Stimulated activated CD4-positive, alpha-beta T cell treated with anti-CD3 and anti-CD28 coated beads, Interleukin-1b, Interleukin-23, amount 100 ng/mL, for 4 hours (primary cell): ENCODE measurements around the gene BMP15.

Experiments used
- DNase-seq, 2 donors: peaks; one replicate each; pipeline ENCODE4 v3.0.0-alpha.2; 2020; ENCODE audit warnings: low read depth in 2 of 2

The BMP15 gene

DNA sequence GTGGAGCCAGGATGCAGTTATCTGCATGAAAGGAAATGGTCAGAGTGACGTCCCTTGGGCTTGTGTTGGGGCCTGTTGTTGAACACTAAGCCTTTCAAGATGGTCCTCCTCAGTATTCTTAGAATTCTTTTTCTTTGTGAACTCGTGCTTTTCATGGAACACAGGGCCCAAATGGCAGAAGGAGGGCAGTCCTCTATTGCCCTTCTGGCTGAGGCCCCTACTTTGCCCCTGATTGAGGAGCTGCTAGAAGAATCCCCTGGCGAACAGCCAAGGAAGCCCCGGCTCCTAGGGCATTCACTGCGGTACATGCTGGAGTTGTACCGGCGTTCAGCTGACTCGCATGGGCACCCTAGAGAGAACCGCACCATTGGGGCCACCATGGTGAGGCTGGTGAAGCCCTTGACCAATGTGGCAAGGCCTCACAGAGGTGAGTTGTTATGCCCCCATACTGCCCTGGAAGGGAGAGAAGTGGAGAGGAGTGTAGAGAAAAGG is at the start of gene BMP15:
TSS of gene BMP15 (plus strand) at position 51 of the 492 bp plus-strand sequence. CDS start at position 100, 49 bp downstream.
- DNase-seq, result no peak

DNA sequence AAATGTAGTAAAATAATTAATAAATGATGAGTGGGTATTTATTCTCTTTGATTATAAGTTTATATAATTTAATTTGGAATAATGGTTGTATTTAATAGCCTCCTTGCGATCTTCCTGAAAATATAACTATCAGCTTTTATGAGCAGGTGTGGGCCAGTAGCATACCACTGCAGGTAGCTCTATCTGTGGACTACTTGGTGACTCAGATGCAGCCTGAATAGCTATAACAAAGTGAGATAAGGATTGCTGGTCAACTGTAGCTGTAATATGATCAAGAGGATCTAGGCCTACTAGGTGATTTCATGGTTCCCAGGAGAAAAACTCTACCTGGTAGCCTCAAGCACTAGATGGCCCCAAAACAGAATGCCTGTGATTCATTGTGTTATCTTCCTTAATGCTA is 47.1 kb upstream of the BMP15 start:
- DNase-seq, result no peak

GRCh38 chrX:50865311-50865710 is 45.2 kb upstream of the BMP15 start:
- DNase-seq, result no peak

DNA sequence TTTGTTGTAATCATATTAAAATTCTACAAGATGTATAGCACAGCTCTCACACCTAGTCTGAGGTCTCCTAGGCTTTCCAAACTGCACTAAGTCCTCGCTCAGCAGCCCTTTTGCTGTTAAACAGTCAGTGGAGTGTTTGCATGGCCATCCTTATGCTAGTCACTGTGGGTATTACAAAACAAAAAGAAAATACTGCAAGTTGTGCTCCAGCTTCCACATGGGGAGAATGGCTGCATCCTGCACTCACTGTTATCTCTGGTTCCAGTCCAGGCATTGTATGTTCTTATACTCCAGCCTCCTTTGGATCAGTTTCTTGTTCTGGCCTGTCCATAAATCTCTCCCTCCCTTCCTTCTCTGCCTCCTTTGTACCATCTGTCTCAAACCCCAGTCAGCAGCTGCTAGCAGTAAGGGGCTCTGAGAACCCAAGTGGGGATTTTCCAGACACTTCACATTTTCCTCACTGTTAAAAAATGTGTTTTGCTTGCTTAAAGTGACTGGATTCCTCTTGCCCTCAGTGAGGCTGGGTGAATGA is 38.5 kb upstream of the BMP15 start:
- DNase-seq, result no peak

- DNase-seq, result no peak
Observed at GRCh38 chrX:50874876-50875275, 35.7 kb upstream of the BMP15 start.

GRCh38 chrX:50876551-50876950 is 34.0 kb upstream of the BMP15 start:
- DNase-seq, result no peak

DNA sequence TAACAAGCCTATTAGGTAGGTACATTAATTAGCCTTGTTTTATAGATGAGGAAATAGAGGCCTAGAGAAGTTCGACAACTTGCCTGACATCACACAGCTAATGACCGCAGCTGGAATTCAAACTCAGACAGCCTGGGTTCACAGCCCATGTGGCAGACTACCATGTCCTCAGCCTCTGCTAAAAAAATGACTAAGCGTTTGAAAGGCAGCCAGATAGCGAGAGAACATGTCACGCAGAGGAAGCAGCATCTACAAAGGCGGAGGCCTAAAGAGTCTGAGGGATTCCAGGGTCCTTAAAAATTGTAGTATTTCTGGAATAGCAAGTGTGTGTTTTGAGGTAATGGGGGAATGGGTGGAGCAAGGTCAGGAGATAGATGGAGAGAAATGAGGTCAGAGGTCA is 33.2 kb upstream of the BMP15 start:
- DNase-seq, result no peak

DNA sequence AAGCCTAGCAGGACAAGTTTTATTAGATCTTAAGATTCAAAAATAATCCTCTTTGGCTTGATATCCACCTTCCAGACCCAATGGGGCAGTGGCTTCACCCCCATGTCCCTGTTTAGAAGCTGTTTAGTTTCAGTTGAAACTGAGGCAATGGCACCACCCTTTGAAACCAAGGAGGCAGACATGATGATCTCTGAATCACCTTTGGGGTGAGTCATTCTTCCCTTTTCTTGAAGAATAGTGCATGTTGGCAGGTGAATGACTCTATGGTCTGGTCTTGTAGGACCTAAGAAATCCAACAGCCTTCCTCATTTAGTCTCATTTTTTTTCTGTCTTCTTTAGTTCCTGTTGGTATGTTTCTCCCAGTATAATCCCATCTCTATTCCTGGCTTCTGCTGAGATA is 29.5 kb upstream of the BMP15 start:
- no peak for DNase-seq

DNA sequence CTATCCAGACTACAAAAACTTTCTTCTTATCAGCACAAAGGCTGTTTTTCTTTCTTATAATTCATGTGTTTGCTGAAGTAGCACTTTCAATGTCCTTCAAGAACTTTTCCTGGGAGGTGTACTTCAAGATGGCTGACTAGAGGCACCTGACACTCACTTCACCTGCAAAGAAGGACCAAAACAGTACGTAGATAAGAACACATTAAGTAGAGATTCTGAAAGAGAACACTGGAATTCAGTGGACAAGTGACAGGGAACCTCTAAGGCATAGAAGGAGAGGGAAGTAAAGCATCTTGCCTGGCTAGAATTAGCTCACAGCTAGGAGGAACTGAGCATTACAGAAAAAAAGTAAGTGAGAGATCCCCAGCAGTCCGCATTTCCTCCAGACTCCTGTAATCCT is 21.7 kb upstream of the BMP15 start:
- DNase-seq, result no peak

DNA sequence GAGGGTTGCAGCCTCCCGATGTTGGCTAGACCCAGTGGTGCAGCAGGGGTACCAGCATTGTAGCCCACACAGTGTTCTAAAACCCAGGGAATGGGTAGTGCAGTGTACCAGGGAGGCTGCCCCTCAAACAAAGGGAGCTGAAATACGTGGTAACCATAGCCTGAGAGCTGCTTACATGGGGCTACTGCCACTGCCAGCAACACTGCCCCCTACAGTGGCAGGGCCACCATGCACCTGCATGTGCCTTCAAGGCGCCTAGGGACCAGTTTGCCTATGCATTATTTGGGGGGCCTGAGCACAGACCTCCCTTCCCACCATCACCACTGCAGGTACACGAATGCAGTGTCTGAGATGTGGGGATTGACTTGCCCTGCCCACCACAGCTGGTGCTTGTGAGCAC is 21.0 kb upstream of the BMP15 start:
- no peak for DNase-seq

- DNase-seq, result no peak
Observed at GRCh38 chrX:50893047-50893446, 17.5 kb upstream of the BMP15 start.

DNA sequence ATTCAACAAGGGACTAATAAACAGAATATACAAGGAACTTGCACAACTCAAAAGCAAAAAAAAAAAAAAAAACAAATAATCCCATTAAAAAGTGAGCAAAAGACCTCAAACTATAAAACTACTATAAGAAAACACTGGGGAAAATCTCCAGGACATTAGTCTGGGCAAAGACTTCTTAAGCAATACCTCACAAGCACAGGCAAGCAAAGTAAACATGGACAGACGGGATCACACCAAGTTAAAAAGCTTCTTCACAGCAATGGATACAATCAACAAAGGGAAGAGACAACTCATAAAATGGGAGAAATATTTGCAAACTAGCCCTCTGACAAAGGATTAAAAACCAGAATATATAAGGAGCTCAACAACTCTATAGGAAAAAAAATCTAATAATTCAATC is 17.1 kb upstream of the BMP15 start:
- no peak for DNase-seq

GRCh38 chrX:50905334-50905733 is 5.2 kb upstream of the BMP15 start:
- no peak for DNase-seq

GRCh38 chrX:50913520-50913919 is 3.0 kb downstream of the BMP15 start:
- DNase-seq, result no peak

- no peak for DNase-seq
Observed at GRCh38 chrX:50920132-50920531, 9.6 kb downstream of the BMP15 start.

DNA sequence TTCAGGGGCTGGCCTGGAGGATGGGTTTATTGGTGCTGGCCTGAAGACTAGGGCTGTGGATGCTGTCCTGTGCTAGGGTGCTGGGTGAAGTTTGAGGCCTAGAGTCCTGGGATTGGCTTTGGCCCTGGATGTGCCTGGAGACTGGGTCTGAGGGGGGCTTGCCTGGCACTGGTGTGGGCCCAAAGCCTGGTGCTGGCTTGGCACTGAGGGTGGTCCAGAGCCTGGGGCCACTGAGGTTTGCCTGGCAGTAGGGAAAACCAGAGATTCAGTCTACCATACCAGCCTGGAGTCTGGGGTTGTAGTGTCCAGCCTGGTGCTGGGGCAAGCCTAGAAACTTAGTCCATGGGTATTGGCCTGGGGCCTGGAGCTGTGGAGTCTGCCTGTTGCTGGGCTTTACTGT is 16.6 kb downstream of the BMP15 start:
- DNase-seq, result no peak

GRCh38 chrX:50941638-50942037 is 31.1 kb downstream of the BMP15 start:
- no peak for DNase-seq

GRCh38 chrX:50942471-50942870 is 31.9 kb downstream of the BMP15 start:
- no peak for DNase-seq

DNA sequence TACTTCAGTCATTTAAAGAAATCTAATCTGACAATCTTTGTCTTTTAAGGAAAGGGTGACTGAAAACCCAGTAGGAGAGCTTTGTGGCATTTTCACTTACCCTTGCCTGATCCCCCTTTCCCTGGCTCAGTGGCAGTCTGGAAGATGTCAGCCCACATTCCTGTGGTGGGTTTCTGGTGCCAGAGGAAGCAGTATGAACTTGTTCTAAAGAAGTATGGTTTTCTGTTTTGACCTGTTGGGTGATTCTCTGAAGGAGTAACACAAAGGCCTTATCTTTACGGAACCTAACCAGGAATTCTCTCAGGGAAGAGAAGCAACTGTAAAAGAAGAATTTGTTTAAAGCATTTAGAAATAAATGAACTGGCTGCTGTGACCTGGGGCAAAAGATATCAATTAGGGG is 41.9 kb downstream of the BMP15 start:
- no peak for DNase-seq

GRCh38 chrX:50953832-50954231 is 43.3 kb downstream of the BMP15 start:
- no peak for DNase-seq

- no peak for DNase-seq
Observed at GRCh38 chrX:50962156-50962555, 51.6 kb downstream of the BMP15 start.

DNA sequence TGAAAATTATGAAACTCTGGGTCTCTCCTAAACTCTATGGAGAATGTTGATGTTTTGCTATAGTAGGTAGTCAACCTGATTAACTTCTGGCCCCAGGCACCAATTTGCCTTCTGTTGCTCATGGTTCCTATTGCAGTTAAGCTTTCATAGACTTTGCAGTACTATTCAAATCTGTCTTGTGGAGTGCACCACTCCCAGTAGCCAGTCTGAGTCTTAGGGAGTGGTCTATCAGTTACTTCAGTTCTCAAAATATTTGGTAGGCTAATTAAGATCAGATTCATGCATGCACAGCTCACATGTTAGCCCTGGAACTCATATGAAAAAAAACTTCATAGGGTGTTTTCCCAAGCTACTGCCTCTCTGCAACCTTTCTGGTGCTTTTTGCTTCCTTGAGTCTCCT is 53.3 kb downstream of the BMP15 start:
- no peak for DNase-seq
